GM12878 (cell line): ENCODE data around the gene CALB2. TPM values are rescaled to one million over a fixed set of nuclear protein-coding genes. Genes with fewer than 3 reads are reported as not detected.

ENCODE experiments used
- ATAC-seq: fragments of 200-7000 bp; cut with Tn5 transposase; 3 replicates; pipeline ENCODE4 v1.9.1; 2020; ENCODE audit warnings: mild to moderate bottlenecking, moderate library complexity
- BruUV-seq: library from RNA; stranded (reverse); fragments of 400-500 nt; replicated peaks from 2 replicates; lab custom pipeline; 2021; lab: Mats Ljungman, UMichigan
- CTCF ChIA-PET: fragments of 300-600 bp; sonication (Branson Sonifier 250); formaldehyde crosslinking; extraction: SDS; loops from one replicate; lab custom pipeline; 2021; ENCODE audit warnings: inconsistent platforms; lab: Yijun Ruan, JAX
- POLR2A ChIA-PET: fragments of 350-600 bp; formaldehyde crosslinking; extraction: SDS; loops from one replicate; lab custom pipeline; 2021; ENCODE audit warnings: inconsistent platforms; lab: Charles Lee
- RAD21 ChIA-PET: fragments of 300-600 bp; sonication (Branson Sonifier 250); formaldehyde crosslinking; loops from one replicate; lab custom pipeline; 2023; ENCODE audit warnings: antibody characterized with exemption; ENCODE audit not compliant: unreplicated experiment; lab: Charles Lee
- SMC1A ChIA-PET: fragments of 300-600 bp; sonication (Branson Sonifier 250); formaldehyde crosslinking; loops from one replicate; lab custom pipeline; 2023; ENCODE audit not compliant: unreplicated experiment, uncharacterized antibody; lab: Charles Lee
- DNase-seq: peaks from one replicate; pipeline ENCODE4 v3.0.0-alpha.2; 2011; ENCODE audit warnings: low read depth, low spot score
- FAIRE-seq: peaks from 3 replicates; lab custom pipeline; 2011; peaks lifted over from hg19 to GRCh38; lab: Jason Lieb, UNC
- H2AFZ ChIP-seq: 2 replicates; pipeline ENCODE4 v1.6.0; 2011; ENCODE audit warnings: low read depth, low read length, control low read depth; ENCODE audit not compliant: control insufficient read depth
- H3K27ac ChIP-seq: 2 replicates; pipeline ENCODE4 v1.5.1; 2011; ENCODE audit warnings: control low read depth; ENCODE audit not compliant: control insufficient read depth, insufficient read depth
- H3K27me3 ChIP-seq, 2 experiments: replicated peaks in 1 of 2; 2 replicates each; pipeline versions ENCODE4 v1.6.0 to v1.6.1; 2011; ENCODE audit warnings: low read length in 1 of 2; ENCODE audit not compliant: control insufficient read depth in 2 of 2, insufficient read depth in 2 of 2
- H3K36me3 ChIP-seq, 2 experiments: 2 replicates each; pipeline ENCODE4 v1.5.1; 2011; ENCODE audit warnings: low read length in 1 of 2; ENCODE audit not compliant: control insufficient read depth in 2 of 2, insufficient read depth in 2 of 2
- H3K4me1 ChIP-seq: 2 replicates; pipeline ENCODE4 v1.6.1; 2011; ENCODE audit warnings: mild to moderate bottlenecking, low read length, moderate library complexity, mixed read lengths; ENCODE audit not compliant: control insufficient read depth, insufficient read depth
- H3K4me2 ChIP-seq: 2 replicates; pipeline ENCODE4 v1.6.0; 2011; ENCODE audit warnings: control low read depth; ENCODE audit not compliant: control insufficient read depth, insufficient read depth
- H3K4me3 ChIP-seq: fragments of 200-600 bp; sonication (generic); 2 replicates; pipeline ENCODE4 v1.5.1; 2016
- H3K79me2 ChIP-seq: 2 replicates; pipeline ENCODE4 v1.6.0; 2011; ENCODE audit warnings: low read length; ENCODE audit not compliant: control insufficient read depth, insufficient read depth
- H3K9ac ChIP-seq: 2 replicates; pipeline ENCODE4 v1.8.0; 2011; ENCODE audit warnings: low read length, control low read depth, mixed read lengths; ENCODE audit not compliant: control insufficient read depth, insufficient read depth
- H3K9me3 ChIP-seq: replicated peaks from 3 replicates; pipeline ENCODE4 v1.5.1; 2011; ENCODE audit warnings: mild to moderate bottlenecking, low read length; ENCODE audit not compliant: control insufficient read depth, insufficient read depth
- H4K20me1 ChIP-seq: 2 replicates; pipeline ENCODE4 v1.6.0; 2011; ENCODE audit not compliant: control insufficient read depth, insufficient read depth
- NFXL1 ChIP-seq: fragments of 450-650 bp; IDR thresholded peaks from 2 replicates; pipeline ENCODE4 v1.6.1; 2017; ENCODE audit warnings: antibody characterized with exemption, mild to moderate bottlenecking, borderline replicate concordance
- PML ChIP-seq: IDR thresholded peaks from 2 replicates; pipeline ENCODE4 v1.6.1; 2012; ENCODE audit warnings: low read length, inconsistent platforms
- POLR2AphosphoS2 ChIP-seq: IDR thresholded peaks from 2 replicates; pipeline ENCODE4 v1.6.1; 2011; ENCODE audit warnings: low read depth, mild to moderate bottlenecking, low read length, improper control_type of control experiment, moderate library complexity
- SUPT20H ChIP-seq: IDR thresholded peaks from 2 replicates; pipeline ENCODE4 v1.6.1; 2011; ENCODE audit warnings: low read depth, mild to moderate bottlenecking, low read length, moderate library complexity, borderline replicate concordance; ENCODE audit not compliant: control insufficient read depth
- TARDBP ChIP-seq: IDR thresholded peaks from 2 replicates; pipeline ENCODE4 v1.6.1; 2016; ENCODE audit warnings: borderline replicate concordance
- YBX1 ChIP-seq: fragments of 450-650 bp; IDR thresholded peaks from 2 replicates; pipeline ENCODE4 v1.6.1; 2016; ENCODE audit warnings: antibody characterized with exemption
- WGBS: methylation state at CpG from one replicate; pipeline ENCODE4 v1.1.6; 2016; ENCODE audit warnings: low lambda C conversion rate; ENCODE audit not compliant: insufficient replicate concordance, insufficient coverage; ENCODE audit errors: missing lambda C conversion rate; 5-methylcytosine and 5-hydroxymethylcytosine counted together
- in situ Hi-C: fragments of 300-500 bp; cut with MboI; formaldehyde crosslinking; loops from 9 replicates; pipeline ENCODE4 v1.14.3; 2018; ENCODE audit warnings: mixed read lengths
- intact Hi-C: fragments of 100-400 bp; cut with micrococcal nuclease; formaldehyde crosslinking; loops from one replicate; pipeline ENCODE4 v1.14.2; 2022; ENCODE audit not compliant: unreplicated experiment
- polyA plus RNA-seq, 11 experiments: library from polyadenylated mRNA; depleted of rRNA in 4 of 11; unstranded in 6 of 11; stranded (reverse) in 5 of 11; fragments of >200 nt; fragmentation: Nextera tagmentation in 4 of 11; fragmentation: Illumina TruSeq in 1 of 11; extraction: Ambion mirVana in 4 of 11; extraction: Trizol in 1 of 11; gene quantifications; 1 replicate in 1 of 11; 2 replicates in 10 of 11; pipeline versions ENCODE4 v1.2.1 to v1.2.3, GENCODE V29; 2011 to 2016; ENCODE audit warnings: inconsistent platforms in 2 of 11, missing spikeins in 2 of 11, low read depth in 1 of 11
- total RNA-seq, 4 experiments: library from RNA; depleted of rRNA in 3 of 4; stranded (reverse); fragments of >200 nt in 3 of 4; fragmentation: Illumina TruSeq in 1 of 4; extraction: Trizol in 1 of 4; gene quantifications; 2 replicates each; pipeline versions ENCODE4 v1.2.1 to v1.2.3, GENCODE V29; 2013 to 2021
- TF ChIP-seq, protein P1 (sequence below): IDR thresholded peaks from 2 replicates; pipeline ENCODE4 v1.6.1; 2011; ENCODE audit warnings: borderline replicate concordance, low read depth, mild to moderate bottlenecking, moderate library complexity, mixed read lengths, low read length; ENCODE audit not compliant: insufficient read depth; ENCODE audit errors: extremely low read length
- TF ChIP-seq, protein P2 (sequence below): fragments of 450-650 bp; IDR thresholded peaks from 2 replicates; pipeline ENCODE4 v1.6.1; 2016; ENCODE audit warnings: mild to moderate bottlenecking
- TF ChIP-seq, protein P3 (sequence below): fragments of 450-650 bp; IDR thresholded peaks from 2 replicates; pipeline ENCODE4 v1.6.1; 2014; ENCODE audit warnings: mild to moderate bottlenecking

The CALB2 gene
- total and polyA plus RNA-seq, 10 of the 15 experiments (the other 5 are each of a cell fraction or from before 2014, with no cell fraction given): not detected

DNA sequence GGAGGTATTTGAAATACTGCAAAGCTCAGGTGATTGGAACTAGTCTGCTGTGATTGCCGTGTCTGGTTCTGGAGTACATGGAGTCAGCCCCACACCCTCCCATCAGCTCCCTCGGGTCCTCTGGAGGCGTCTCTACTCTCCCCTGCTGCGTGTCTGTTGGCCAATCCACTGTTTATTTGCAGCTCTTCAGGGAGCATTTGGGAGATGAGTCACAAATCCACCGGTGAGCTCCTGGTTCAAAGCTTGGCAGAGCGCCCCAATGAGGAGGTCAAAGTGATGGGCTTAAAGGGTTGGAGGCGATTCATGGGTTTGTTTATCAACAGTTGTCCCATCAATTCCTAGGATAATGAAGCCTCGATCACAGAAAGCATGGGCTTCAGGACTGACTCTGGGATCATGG, 14.6 kb downstream of the CALB2 start (continued):
- no peak for TF ChIP-seq PML
- TF ChIP-seq TARDBP: no peak
- TF ChIP-seq YBX1: no peak
- TF ChIP-seq SUPT20H: no peak
- TF ChIP-seq, all 136 proteins: peak for 0

DNA sequence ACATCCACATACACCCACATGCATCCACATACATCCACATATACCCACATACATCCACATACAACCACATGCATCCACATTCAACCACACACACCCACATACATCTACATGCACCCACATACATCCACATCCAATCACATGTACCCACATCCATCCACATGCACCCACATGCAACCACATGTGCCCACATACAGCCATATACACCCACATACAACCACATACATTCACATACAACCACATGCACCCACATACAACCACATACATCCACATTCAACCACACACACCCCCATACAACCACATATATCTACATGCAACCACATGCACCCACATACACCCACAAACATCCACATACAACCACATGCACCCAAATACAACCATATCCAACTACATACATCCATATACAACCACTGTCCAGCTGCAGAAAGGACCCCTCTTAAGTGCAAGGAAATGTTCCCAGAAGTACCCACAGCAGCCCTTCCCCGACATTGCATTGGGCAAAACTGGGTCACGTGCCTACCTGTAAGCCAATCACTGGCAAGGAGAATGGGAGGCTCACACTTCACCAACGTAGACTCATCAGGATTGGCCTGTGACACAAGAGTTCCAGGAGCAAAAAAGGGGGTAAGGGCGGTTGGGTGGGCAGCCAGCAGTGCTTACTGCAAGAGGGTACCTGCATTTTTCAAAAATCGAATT, 18.1 kb downstream of the CALB2 start:
- in situ Hi-C loops: no loop called here
- FAIRE-seq: no peak
- SMC1A ChIA-PET: no interaction called here

More for the DNA sequence above, 18.1 kb downstream of the CALB2 start:
- TF ChIP-seq POLR2AphosphoS2: no peak
- TF ChIP-seq, protein P1, sequence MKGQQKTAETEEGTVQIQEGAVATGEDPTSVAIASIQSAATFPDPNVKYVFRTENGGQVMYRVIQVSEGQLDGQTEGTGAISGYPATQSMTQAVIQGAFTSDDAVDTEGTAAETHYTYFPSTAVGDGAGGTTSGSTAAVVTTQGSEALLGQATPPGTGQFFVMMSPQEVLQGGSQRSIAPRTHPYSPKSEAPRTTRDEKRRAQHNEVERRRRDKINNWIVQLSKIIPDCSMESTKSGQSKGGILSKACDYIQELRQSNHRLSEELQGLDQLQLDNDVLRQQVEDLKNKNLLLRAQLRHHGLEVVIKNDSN: peak; percentile 47
- TF ChIP-seq NFXL1: no peak
- TF ChIP-seq, protein P2, sequence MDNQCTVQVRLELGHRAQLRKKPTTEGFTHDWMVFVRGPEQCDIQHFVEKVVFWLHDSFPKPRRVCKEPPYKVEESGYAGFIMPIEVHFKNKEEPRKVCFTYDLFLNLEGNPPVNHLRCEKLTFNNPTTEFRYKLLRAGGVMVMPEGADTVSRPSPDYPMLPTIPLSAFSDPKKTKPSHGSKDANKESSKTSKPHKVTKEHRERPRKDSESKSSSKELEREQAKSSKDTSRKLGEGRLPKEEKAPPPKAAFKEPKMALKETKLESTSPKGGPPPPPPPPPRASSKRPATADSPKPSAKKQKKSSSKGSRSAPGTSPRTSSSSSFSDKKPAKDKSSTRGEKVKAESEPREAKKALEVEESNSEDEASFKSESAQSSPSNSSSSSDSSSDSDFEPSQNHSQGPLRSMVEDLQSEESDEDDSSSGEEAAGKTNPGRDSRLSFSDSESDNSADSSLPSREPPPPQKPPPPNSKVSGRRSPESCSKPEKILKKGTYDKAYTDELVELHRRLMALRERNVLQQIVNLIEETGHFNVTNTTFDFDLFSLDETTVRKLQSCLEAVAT: no peak
- TF ChIP-seq, protein P3, sequence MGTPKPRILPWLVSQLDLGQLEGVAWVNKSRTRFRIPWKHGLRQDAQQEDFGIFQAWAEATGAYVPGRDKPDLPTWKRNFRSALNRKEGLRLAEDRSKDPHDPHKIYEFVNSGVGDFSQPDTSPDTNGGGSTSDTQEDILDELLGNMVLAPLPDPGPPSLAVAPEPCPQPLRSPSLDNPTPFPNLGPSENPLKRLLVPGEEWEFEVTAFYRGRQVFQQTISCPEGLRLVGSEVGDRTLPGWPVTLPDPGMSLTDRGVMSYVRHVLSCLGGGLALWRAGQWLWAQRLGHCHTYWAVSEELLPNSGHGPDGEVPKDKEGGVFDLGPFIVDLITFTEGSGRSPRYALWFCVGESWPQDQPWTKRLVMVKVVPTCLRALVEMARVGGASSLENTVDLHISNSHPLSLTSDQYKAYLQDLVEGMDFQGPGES: no peak
- ChIA-PET RAD21 (no interaction called here), CTCF (no interaction called here), POLR2A (no interaction called here)
- intact Hi-C loops: no loop called here
- no peaks in the 10 kb centered on the region for H3K9me3 ChIP-seq
- no peak overlapping the region for H2AFZ ChIP-seq
- no peak for DNase-seq
- H3K4me2 ChIP-seq: no peak overlapping the region
- WGBS: 23% methylated on average over 5 of the region's 5 CpGs
- peaks cover 0 to 3% of the 10 kb centered on the region in 2 experiments; a peak in 2 of 4 replicates for H3K27me3 ChIP-seq
- H3K9ac ChIP-seq: no peak overlapping the region
- no peak for ATAC-seq
- H3K36me3 ChIP-seq: no peaks in the 10 kb centered on the region
- H4K20me1 ChIP-seq: no peaks in the 10 kb centered on the region
- H3K4me3 ChIP-seq: no peak overlapping the region
- no peak overlapping the region for H3K27ac ChIP-seq
- no peaks in the 10 kb centered on the region for H3K79me2 ChIP-seq
- H3K4me1 ChIP-seq: no peaks in the 10 kb centered on the region
- BruUV-seq: no TSS peak
